HCT116 (cell line): ENCODE data around the gene ITPR1.

Source experiments
- EZH2 ChIP-seq: fragments of 200-600 bp; sonication (generic); IDR thresholded peaks from 2 replicates; pipeline ENCODE4 v1.6.1; 2017; ENCODE audit warnings: antibody characterized with exemption, mixed run types
- POLR2A ChIP-seq: IDR thresholded peaks from 2 replicates; pipeline ENCODE4 v1.7.0; 2011; ENCODE audit warnings: borderline replicate concordance; ENCODE audit not compliant: insufficient read depth, insufficient read length; ENCODE audit errors: extremely low read depth
- ZNF274 ChIP-seq: fragments of 200-500 bp; sonication (Bioruptor generic); IDR thresholded peaks from 2 replicates; pipeline ENCODE4 v1.6.1; 2014; ENCODE audit warnings: mild to moderate bottlenecking, low read depth, low read length, inconsistent platforms
- TF ChIP-seq, protein P1 (sequence below): IDR thresholded peaks from 2 replicates; pipeline ENCODE4 v1.6.1; 2012
- TF ChIP-seq, protein P2 (sequence below): IDR thresholded peaks from 2 replicates; pipeline ENCODE4 v1.6.1; 2012

DNA sequence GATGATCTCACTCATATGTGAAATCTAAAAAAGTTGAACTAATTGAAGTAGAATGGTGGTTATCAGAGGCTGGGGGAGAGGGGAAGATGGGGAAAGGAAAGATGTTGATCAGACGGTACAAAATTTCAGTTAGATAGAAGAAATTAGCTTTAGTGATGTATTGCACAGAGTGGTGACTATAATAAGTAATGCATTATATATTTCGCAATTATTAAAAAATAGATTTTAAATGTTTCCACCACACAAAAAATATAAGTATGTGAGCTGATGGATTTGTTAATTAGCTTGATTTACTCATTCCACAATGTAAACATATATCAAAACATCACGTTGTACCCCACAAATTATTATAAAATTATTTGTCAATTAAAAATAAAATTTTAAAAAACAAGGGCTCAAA lies 34.2 kb upstream of the ITPR1 start:
- no peak for TF ChIP-seq EZH2
- TF ChIP-seq POLR2A = no peak
- no peak for TF ChIP-seq ZNF274
- TF ChIP-seq, protein P1, sequence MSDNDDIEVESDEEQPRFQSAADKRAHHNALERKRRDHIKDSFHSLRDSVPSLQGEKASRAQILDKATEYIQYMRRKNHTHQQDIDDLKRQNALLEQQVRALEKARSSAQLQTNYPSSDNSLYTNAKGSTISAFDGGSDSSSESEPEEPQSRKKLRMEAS = no peak
- TF ChIP-seq, protein P2, sequence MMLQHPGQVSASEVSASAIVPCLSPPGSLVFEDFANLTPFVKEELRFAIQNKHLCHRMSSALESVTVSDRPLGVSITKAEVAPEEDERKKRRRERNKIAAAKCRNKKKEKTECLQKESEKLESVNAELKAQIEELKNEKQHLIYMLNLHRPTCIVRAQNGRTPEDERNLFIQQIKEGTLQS = no peak
